CD4-positive, alpha-beta T cell treated with Interleukin-12 subunit alpha and Interleukin-12 subunit beta, for 1 hour (primary cell): ENCODE measurements around the gene RPL18.

Experiments used
- DNase-seq: peaks from one replicate; pipeline ENCODE4 v3.0.0-alpha.2; 2020

The RPL18 gene

DNA sequence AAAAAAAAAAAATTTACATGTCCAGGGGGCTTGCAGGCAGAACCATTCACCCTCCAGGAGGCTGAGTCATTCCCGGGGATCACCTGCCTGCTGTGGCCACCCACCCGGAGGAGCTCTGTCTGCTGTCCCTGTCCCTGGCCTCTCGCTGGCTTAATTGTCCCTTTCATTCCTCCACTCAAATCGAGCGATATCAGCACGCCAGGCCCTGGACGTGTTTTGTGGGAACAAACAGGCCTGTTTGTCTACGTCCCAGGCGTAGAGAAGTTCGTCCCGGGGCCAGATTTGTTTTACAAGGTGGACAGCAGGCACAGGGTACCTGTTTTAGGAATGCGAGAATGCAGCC, 45.8 kb downstream of the RPL18 start:
- DNase-seq: no peak

DNA sequence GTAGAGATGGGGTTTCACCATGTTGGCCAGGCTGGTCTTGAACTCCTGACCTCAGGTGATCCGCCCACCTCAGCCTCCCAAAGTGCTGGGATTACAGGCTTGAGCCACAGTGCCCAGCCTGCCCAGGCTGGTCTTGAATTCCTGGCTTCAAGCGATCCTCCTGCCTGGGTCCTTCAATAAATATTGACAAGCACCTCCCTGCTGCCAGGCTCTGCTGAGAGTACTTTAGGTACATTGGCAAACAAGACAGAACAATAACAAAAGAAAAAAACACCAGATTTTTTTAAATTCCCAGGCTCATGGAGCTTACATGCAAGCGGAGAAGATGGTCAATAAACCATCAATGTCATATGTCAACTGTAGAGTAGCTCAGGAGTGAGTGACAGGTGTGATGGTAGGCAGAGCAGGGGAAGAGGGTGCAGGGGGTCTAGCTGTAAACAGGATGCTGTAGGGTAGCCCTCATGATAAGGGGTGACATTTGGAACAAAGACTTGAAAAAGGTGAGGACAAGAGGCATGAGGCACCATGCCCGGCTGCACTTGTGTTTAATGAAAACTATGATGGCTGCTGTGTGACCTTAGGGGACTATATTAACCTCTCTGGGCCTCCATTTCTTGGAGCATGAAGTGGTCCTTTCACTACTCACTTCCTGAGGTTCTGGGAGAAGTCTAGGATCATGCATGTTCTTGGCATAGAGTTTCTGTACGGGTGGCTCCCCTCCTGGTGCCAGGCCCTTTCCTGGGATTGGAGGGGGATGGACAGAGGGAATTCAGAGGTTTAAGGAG, 47.4 kb downstream of the RPL18 start:
- no peak for DNase-seq

DNA sequence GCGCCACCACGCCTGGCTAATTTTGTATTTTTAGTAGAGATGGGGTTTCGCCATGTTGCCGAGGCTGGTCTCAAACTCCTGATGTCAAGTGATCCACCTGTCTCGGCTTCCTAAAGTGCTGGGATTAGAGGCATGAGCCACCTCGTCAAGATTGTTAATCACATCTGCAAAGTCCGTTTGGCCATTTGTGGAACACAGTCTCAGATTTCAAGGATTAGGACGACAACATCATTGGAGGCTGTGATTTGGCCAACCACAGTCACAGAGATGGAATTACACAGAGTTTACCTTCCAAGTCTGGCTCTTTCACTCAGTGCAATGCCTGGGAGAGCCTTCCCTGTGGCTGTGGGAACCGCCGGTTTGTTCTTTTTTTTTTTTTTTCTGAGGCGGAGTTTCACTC, 49.2 kb downstream of the RPL18 start:
- no peak for DNase-seq

DNA sequence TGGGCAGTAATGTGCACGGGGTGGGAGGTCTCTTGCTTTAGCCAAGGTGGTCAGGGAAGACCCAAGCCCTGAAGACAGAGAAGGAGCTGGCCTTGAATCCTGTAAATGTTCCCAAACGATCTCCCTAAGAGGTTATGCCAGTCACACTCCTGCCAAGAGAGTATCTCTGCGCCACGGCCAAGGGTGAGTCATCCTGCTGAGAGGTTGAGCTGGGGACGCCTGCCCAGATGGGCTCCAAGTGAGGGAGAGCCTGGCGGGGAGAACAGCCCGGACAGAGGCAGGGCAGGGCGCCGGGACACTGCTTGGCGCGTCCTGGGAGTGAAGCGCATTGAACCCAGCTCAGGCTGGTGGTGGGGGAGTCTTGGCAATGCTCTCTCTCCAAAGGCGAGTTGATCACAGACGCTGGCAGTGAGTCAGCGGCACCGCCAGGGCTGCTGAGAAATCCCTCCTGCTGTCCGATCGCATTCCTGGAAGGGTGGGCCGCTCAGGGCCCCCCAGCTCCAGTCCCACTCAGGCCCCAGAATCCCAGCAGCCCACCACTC, 50.6 kb downstream of the RPL18 start:
- no peak for DNase-seq
